HepG2 (cell line): ENCODE measurements around the gene ACTR1A. TPM values are rescaled to one million over a fixed set of nuclear protein-coding genes. Genes with fewer than 3 reads are reported as not detected.

ENCODE experiments used
- ATAC-seq: fragments of 200-7000 bp; cut with Tn5 transposase; 3 replicates; pipeline ENCODE4 v1.9.1; 2020; ENCODE audit warnings: mild to moderate bottlenecking, moderate library complexity
- BruUV-seq: library from RNA; stranded (reverse); fragments of 400-500 nt; replicated peaks from 2 replicates; lab custom pipeline; 2021; lab: Mats Ljungman, UMichigan
- CTCF ChIA-PET: fragments of 300-600 bp; formaldehyde crosslinking; extraction: SDS; loops from one replicate; lab custom pipeline; 2021; ENCODE audit warnings: low total read pairs, inconsistent platforms, low intra/inter-chr PET ratio; lab: Yijun Ruan, JAX
- POLR2A ChIA-PET: fragments of 350-600 bp; sonication (Branson Sonifier 250); formaldehyde crosslinking; loops from one replicate; lab custom pipeline; 2020; ENCODE audit warnings: antibody characterized with exemption, inconsistent platforms; lab: Yijun Ruan, JAX
- DNase-seq: peaks from one replicate; pipeline ENCODE4 v3.0.0-alpha.2; 2015; ENCODE audit warnings: low spot score
- FAIRE-seq: peaks from 3 replicates; lab custom pipeline; 2011; peaks lifted over from hg19 to GRCh38; lab: Jason Lieb, UNC
- H2AFZ ChIP-seq: one replicate; pipeline ENCODE4 v1.6.1; 2011; ENCODE audit warnings: low read length, inconsistent platforms
- H3K27ac ChIP-seq: fragments of 300-600 bp; 3 replicates; pipeline ENCODE4 v1.8.0; 2011; ENCODE audit warnings: mixed run types, mild to moderate bottlenecking, mixed read lengths, low read length, inconsistent platforms; ENCODE audit not compliant: insufficient read depth; ENCODE audit errors: extremely low read length
- H3K27me3 ChIP-seq, 2 experiments: fragments of 200-600 bp in 1 of 2; 2 replicates in 1 of 2; 3 replicates in 1 of 2; pipeline versions ENCODE4 v1.6.0 to v1.8.0; 2011; ENCODE audit warnings: low read length in 2 of 2, mild to moderate bottlenecking in 2 of 2, moderate library complexity in 2 of 2, inconsistent platforms in 1 of 2; ENCODE audit not compliant: insufficient read depth in 2 of 2, control insufficient read depth in 1 of 2
- H3K36me3 ChIP-seq, 2 experiments: fragments of 200-600 bp in 1 of 2; replicated peaks in 1 of 2; 2 replicates in 1 of 2; 3 replicates in 1 of 2; pipeline versions ENCODE4 v1.5.1 to v1.8.0; 2011; ENCODE audit warnings: low read length in 2 of 2, inconsistent platforms in 1 of 2; ENCODE audit not compliant: insufficient read depth in 2 of 2, control insufficient read depth in 1 of 2
- H3K4me1 ChIP-seq: 2 replicates; pipeline ENCODE4 v1.5.1; 2012; ENCODE audit warnings: low read length, inconsistent platforms; ENCODE audit not compliant: insufficient read depth
- H3K4me2 ChIP-seq: 2 replicates; pipeline ENCODE4 v1.6.0; 2011; ENCODE audit warnings: low read depth, low read length, inconsistent platforms
- H3K4me3 ChIP-seq, 3 experiments: fragments of 200-600 bp in 1 of 3; sonication (generic), shearing (Covaris generic) in 1 of 3; replicated peaks in 1 of 3; 2 replicates each; pipeline ENCODE4 v1.5.1; 2011 to 2016; ENCODE audit warnings: low read length in 3 of 3, inconsistent platforms in 2 of 3, low read depth in 2 of 3, mild to moderate bottlenecking in 2 of 3, control low read depth in 1 of 3, mixed read lengths in 1 of 3; ENCODE audit not compliant: insufficient read depth in 1 of 3
- H3K79me2 ChIP-seq: one replicate; pipeline ENCODE4 v1.6.1; 2011; ENCODE audit warnings: low read length, inconsistent platforms; ENCODE audit not compliant: insufficient read depth
- H3K9ac ChIP-seq: 2 replicates; pipeline ENCODE4 v1.6.0; 2011; ENCODE audit warnings: mild to moderate bottlenecking, low read depth, low read length, inconsistent platforms; ENCODE audit not compliant: insufficient read depth
- H3K9me3 ChIP-seq: 2 replicates; pipeline ENCODE4 v1.5.1; 2012; ENCODE audit warnings: mild to moderate bottlenecking, low read length
- H4K20me1 ChIP-seq: 2 replicates; pipeline ENCODE4 v1.6.0; 2011; ENCODE audit warnings: inconsistent platforms, mild to moderate bottlenecking, low read length, moderate library complexity; ENCODE audit not compliant: insufficient read depth
- ESRRA ChIP-seq: sonication (generic); formaldehyde crosslinking; IDR thresholded peaks from 2 replicates; pipeline ENCODE4 v1.5.1; 2020; ENCODE audit warnings: mild to moderate bottlenecking, low read depth, missing genetic modification reagents
- MTA1 ChIP-seq: sonication (generic); formaldehyde crosslinking; IDR thresholded peaks from 2 replicates; pipeline ENCODE4 v1.4.0; 2020; ENCODE audit warnings: missing genetic modification reagents, mild to moderate bottlenecking, borderline replicate concordance
- MTERF4 ChIP-seq: sonication (generic); formaldehyde crosslinking; IDR thresholded peaks from 2 replicates; pipeline ENCODE4 v1.8.0; 2023; ENCODE audit warnings: mild to moderate bottlenecking, missing genetic modification reagents
- NBN ChIP-seq: fragments of 450-650 bp; conservative IDR thresholded peaks from 2 replicates; pipeline ENCODE4 v1.6.1; 2017
- NR2F2 ChIP-seq: IDR thresholded peaks from 2 replicates; pipeline ENCODE4 v1.6.1; 2012; ENCODE audit warnings: low read depth, inconsistent platforms, borderline replicate concordance
- RELA ChIP-seq: sonication (generic); formaldehyde crosslinking; IDR thresholded peaks from 2 replicates; pipeline ENCODE4 v1.4.0; 2020; ENCODE audit warnings: missing genetic modification reagents
- ZFP36 ChIP-seq: fragments of 150-350 bp; IDR thresholded peaks from 2 replicates; pipeline ENCODE4 v1.6.1; 2018; ENCODE audit warnings: borderline replicate concordance, low read length, low read depth; ENCODE audit not compliant: partially characterized antibody
- ZNF350 ChIP-seq: sonication (generic); formaldehyde crosslinking; IDR thresholded peaks from 2 replicates; pipeline ENCODE4 v1.4.0; 2020; ENCODE audit warnings: mild to moderate bottlenecking, low read depth, missing genetic modification reagents, borderline replicate concordance
- ZNF407 ChIP-seq: sonication (generic); formaldehyde crosslinking; IDR thresholded peaks from one replicate; pipeline ENCODE4 v1.5.1; 2020; ENCODE audit warnings: mild to moderate bottlenecking, missing genetic modification reagents; ENCODE audit errors: not compliant biosample characterization
- ZNF609 ChIP-seq: sonication (generic); formaldehyde crosslinking; IDR thresholded peaks from 2 replicates; pipeline ENCODE4 v1.4.0; 2020; ENCODE audit warnings: mild to moderate bottlenecking, missing genetic modification reagents, borderline replicate concordance
- ZNF7 ChIP-seq: IDR thresholded peaks from 2 replicates; pipeline ENCODE4 v1.6.1; 2016; ENCODE audit warnings: missing biosample characterization, missing genetic modification reagents
- WGBS: methylation state at CpG from one replicate; pipeline ENCODE4 v1.1.6; 2017; ENCODE audit warnings: low lambda C conversion rate; 5-methylcytosine and 5-hydroxymethylcytosine counted together
- in situ Hi-C: cut with HindIII; loops from 2 replicates; pipeline ENCODE4 v1.10.0; 2017; ENCODE audit warnings: low pct_unique_long_range_greater_than_20kb; ENCODE audit not compliant: extremely low pct_ligation_motif_present
- intact Hi-C: fragments of 100-400 bp; cut with micrococcal nuclease; formaldehyde crosslinking; loops from one replicate; pipeline ENCODE4 v1.10.0; 2022; ENCODE audit not compliant: unreplicated experiment
- polyA plus RNA-seq, 8 experiments: library from polyadenylated mRNA; depleted of rRNA in 3 of 8; stranded (reverse) in 7 of 8; unstranded in 1 of 8; fragments of >200 nt; fragmentation: Illumina TruSeq in 4 of 8; extraction: Trizol in 4 of 8; gene quantifications; 2 replicates each; pipeline versions ENCODE4 v1.2.1 to v1.2.3, GENCODE V29; 2011 to 2016; ENCODE audit warnings: low read depth in 4 of 8, missing spikeins in 1 of 8, mixed read lengths in 1 of 8; ENCODE audit not compliant: insufficient read depth in 1 of 8
- total RNA-seq, 5 experiments: library from RNA; depleted of rRNA; stranded (reverse); fragments of >200 nt; fragmentation: Illumina TruSeq; extraction: Trizol; gene quantifications; 2 replicates each; pipeline ENCODE4 v1.2.3, GENCODE V29; 2016; ENCODE audit warnings: low read depth in 1 of 5

The ACTR1A gene
- total and polyA plus RNA-seq, 2 of the 13 experiments (the other 11 are each of a cell fraction or from before 2014, with no cell fraction given), result 59.6 to 62.8 TPM

GRCh38 chr10:102522874-102523249 is 20.4 kb upstream of the ACTR1A start:
- BruUV-seq, result no TSS peak
- FAIRE-seq, result no peak
- Histone ChIP-seq H3K4me3 (no peak overlapping the region), H3K9me3 (no peaks in the 10 kb centered on the region), H4K20me1 (no peaks in the 10 kb centered on the region), H3K27ac (no peak overlapping the region), H3K36me3 (peaks cover 2 to 10% of the 10 kb centered on the region in 2 experiments; a peak in 3 of 5 replicates), H3K9ac (no peak overlapping the region), H3K4me1 (peaks cover 8% of the 10 kb centered on the region; the same call in 1 of the 2 replicates), H3K27me3 (no peaks in the 10 kb centered on the region), H3K4me2 (no peak overlapping the region), H2AFZ (no peak overlapping the region), H3K79me2 (no peaks in the 10 kb centered on the region)
- CTCF ChIA-PET, result no interaction called here
- DNase-seq, result no peak
- in situ Hi-C loops (no loop called here), intact Hi-C loops (no loop called here)
- POLR2A ChIA-PET, result no interaction called here
- ATAC-seq, result no peak
- 100% methylated on average over 1 of the region's 1 CpG for WGBS
- TF ChIP-seq MTA1 (CRISPR knock-in tag) (no peak), ZNF350 (CRISPR knock-in tag) (no peak), ZNF407 (no peak), NBN (no peak), RELA (CRISPR knock-in tag) (no peak), ESRRA (CRISPR knock-in tag) (no peak), ZFP36 (no peak), MTERF4 (CRISPR knock-in tag) (no peak), NR2F2 (no peak), ZNF7 (CRISPR knock-in tag) (no peak), ZNF609 (CRISPR knock-in tag) (no peak)
